Stomach (tissue), 9 donors: ENCODE measurements around the gene SHLD2. TPM values are rescaled to one million over a fixed set of nuclear protein-coding genes. Genes with fewer than 3 reads are reported as not detected.
"Not testable (repeated sequence)": the region's sequence is repeated elsewhere in the genome, so short reads cannot be mapped to it uniquely, and the experiment has no call there.

Source experiments
- DNase-seq, 2 donors: peaks; one replicate each; pipeline versions ENCODE4 v3.0.0 to v3.0.0-alpha.2; 2013 to 2019
- H3K27ac ChIP-seq, 5 donors: fragments of 200-600 bp in 4 of 5; sonication (generic) in 4 of 5; one replicate each; pipeline ENCODE4 v1.5.1; 2013 to 2019; ENCODE audit warnings: mild to moderate bottlenecking in 1 of 5, moderate library complexity in 1 of 5
- H3K27me3 ChIP-seq, 3 donors: fragments of 200-600 bp; sonication (generic); one replicate each; pipeline ENCODE4 v1.5.1; 2017 to 2019; ENCODE audit warnings: mixed run types in 1 of 3
- H3K36me3 ChIP-seq, 4 donors: fragments of 200-600 bp; sonication (generic); 1 replicate in 3 of 4; 2 replicates in 1 of 4; pipeline ENCODE4 v1.5.1; 2016 to 2019
- H3K4me1 ChIP-seq, 4 donors: fragments of 200-600 bp; sonication (generic); one replicate each; pipeline ENCODE4 v1.5.1; 2016 to 2019
- H3K4me3 ChIP-seq, 4 donors: fragments of 200-600 bp; sonication (generic) in 3 of 4; one replicate each; pipeline ENCODE4 v1.5.1; 2016 to 2019; ENCODE audit warnings: mild to moderate bottlenecking in 1 of 4
- H3K9me3 ChIP-seq, 4 donors: fragments of 200-600 bp; sonication (generic); one replicate each; pipeline ENCODE4 v1.5.1; 2016 to 2019
- EP300 ChIP-seq: sonication (generic); formaldehyde crosslinking; IDR thresholded peaks from one replicate; pipeline ENCODE4 v1.6.1; 2017; ENCODE audit warnings: antibody characterized with exemption
- POLR2A ChIP-seq, 4 donors: fragments of 450-650 bp; IDR thresholded peaks; one replicate each; pipeline ENCODE4 v1.6.1; 2016; ENCODE audit warnings: antibody characterized with exemption in 4 of 4, control low read depth in 2 of 4, mild to moderate bottlenecking in 1 of 4, moderate library complexity in 1 of 4
- POLR2AphosphoS5 ChIP-seq, 3 donors: sonication (generic); formaldehyde crosslinking; IDR thresholded peaks; one replicate each; pipeline ENCODE4 v1.6.1; 2016; ENCODE audit warnings: antibody characterized with exemption in 3 of 3
- WGBS, 5 donors: extraction: QIAGEN DNeasy Blood & Tissue Kit in 3 of 5; methylation state at CpG; one replicate each; pipeline versions ENCODE4 v1.1.5 to v1.1.7; 2013 to 2018; 5-methylcytosine and 5-hydroxymethylcytosine counted together
- intact Hi-C: fragments of 100-400 bp; cut with DNase I; formaldehyde crosslinking; loops from one replicate; pipeline ENCODE4 v1.15.1; 2023; ENCODE audit warnings: low total_unique reads
- polyA plus RNA-seq, 3 donors: library from polyadenylated mRNA; stranded (reverse); fragments of 200-250 nt; gene quantifications; one replicate each; pipeline ENCODE4 v1.2.3, GENCODE V29; 2013
- total RNA-seq, 5 donors: library from RNA; depleted of rRNA; stranded (reverse); fragments of >200 nt; gene quantifications; one replicate each; pipeline versions ENCODE4 v1.1.0 to v1.2.3, GENCODE V29; 2014 to 2016
- TF ChIP-seq, protein P1 (sequence below), 7 experiments: fragments of 450-650 bp in 4 of 7; fragments of 200-600 bp in 3 of 7; sonication (generic) in 3 of 7; IDR thresholded peaks; one replicate each; pipeline ENCODE4 v1.5.1; 2016 to 2019; ENCODE audit warnings: antibody characterized with exemption in 7 of 7, control low read depth in 2 of 7, mild to moderate bottlenecking in 1 of 7
- donor health status: healthy with polysubstance abuse.
- donor health status: Bipolar disorder and iron deficiency.
- donor health status: healthy.

Gene SHLD2
- total and polyA plus RNA-seq, 8 donors, result 11.6 to 76.2 (median 18.0) TPM

DNA sequence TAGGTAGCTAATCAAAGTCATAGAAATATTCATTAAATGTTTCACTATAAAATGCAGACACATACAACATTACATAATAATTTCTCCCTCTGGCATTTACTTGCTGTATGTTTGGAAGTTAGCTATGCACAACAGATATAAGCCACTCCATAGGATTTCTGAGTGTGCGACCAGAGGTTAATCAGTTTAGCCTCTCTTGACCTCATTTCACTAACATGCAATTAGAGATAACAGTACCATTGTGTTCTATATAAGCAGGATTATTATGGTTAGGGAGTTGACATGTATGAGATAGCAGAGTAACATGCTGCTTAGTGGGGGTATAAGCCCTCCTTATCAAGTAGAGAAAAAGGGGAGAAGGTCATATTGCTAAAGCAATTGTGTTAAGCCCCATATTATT lies 26.7 kb upstream of the SHLD2 start:
- TF ChIP-seq EP300, result no peak
- no peak for TF ChIP-seq POLR2AphosphoS5 (IDR thresholded peaks at IDR 0.05)
- no peak for TF ChIP-seq POLR2A (IDR thresholded peaks at IDR 0.05)
- TF ChIP-seq, protein P1, sequence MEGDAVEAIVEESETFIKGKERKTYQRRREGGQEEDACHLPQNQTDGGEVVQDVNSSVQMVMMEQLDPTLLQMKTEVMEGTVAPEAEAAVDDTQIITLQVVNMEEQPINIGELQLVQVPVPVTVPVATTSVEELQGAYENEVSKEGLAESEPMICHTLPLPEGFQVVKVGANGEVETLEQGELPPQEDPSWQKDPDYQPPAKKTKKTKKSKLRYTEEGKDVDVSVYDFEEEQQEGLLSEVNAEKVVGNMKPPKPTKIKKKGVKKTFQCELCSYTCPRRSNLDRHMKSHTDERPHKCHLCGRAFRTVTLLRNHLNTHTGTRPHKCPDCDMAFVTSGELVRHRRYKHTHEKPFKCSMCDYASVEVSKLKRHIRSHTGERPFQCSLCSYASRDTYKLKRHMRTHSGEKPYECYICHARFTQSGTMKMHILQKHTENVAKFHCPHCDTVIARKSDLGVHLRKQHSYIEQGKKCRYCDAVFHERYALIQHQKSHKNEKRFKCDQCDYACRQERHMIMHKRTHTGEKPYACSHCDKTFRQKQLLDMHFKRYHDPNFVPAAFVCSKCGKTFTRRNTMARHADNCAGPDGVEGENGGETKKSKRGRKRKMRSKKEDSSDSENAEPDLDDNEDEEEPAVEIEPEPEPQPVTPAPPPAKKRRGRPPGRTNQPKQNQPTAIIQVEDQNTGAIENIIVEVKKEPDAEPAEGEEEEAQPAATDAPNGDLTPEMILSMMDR (IDR thresholded peaks at IDR 0.05), result no peak
- Histone ChIP-seq H3K27ac (no peak overlapping the region), H3K36me3 (peaks cover 40 to 96% (median 93%) of the 10 kb centered on the region in 4 donors), H3K4me3 (no peak overlapping the region), H3K9me3 (no peaks in the 10 kb centered on the region), H3K4me1 (no peaks in the 10 kb centered on the region), H3K27me3 (no peaks in the 10 kb centered on the region)
- intact Hi-C loops, result no loop called here
- no peak for DNase-seq
- 36 to 56% (median 52%) methylated on average over 1 of the region's 1 CpG for WGBS, 5 donors

DNA sequence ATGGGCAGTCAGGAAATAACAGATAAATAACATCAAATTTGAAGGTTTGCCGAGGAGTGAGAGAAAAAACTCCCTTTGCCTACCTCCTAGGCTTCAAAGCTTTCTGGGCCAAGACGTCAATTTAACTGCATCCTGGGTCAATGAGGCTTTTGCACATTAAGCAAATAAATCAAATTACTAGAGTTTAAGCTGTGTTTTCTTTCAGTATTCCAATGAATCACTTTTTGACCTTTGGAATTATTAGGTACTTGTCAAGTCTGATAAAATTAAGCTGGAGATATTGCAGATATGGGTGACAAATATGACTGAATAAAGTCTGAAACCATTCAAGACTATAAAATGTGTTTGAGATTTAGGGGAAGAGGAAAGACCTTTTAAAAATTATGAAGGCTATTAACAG lies 22.6 kb upstream of the SHLD2 start:
- Histone ChIP-seq H3K4me3 (no peak overlapping the region), H3K36me3 (peaks cover 17 to 82% (median 74%) of the 10 kb centered on the region in 4 donors), H3K9me3 (no peaks in the 10 kb centered on the region), H3K27me3 (no peaks in the 10 kb centered on the region), H3K4me1 (no peaks in the 10 kb centered on the region), H3K27ac (no peak overlapping the region)
- DNase-seq, result no peak
- TF ChIP-seq POLR2A (IDR thresholded peaks at IDR 0.05) (no peak), POLR2AphosphoS5 (IDR thresholded peaks at IDR 0.05) (no peak), EP300 (no peak)
- TF ChIP-seq, protein P1 (IDR thresholded peaks at IDR 0.05), result no peak
- WGBS, 5 donors, result 44 to 71% (median 55%) methylated on average over 2 of the region's 2 CpGs
- intact Hi-C loops, result no loop called here

GRCh38 chr10:87076421-87076820 lies 18.6 kb upstream of the SHLD2 start:
- H3K27me3 ChIP-seq, H3K4me1 ChIP-seq, intact Hi-C loops, H3K4me3 ChIP-seq, H3K9me3 ChIP-seq, H3K27ac ChIP-seq, DNase-seq: not testable (repeated sequence)
- 63 to 87% (median 83%) methylated on average over 2 of the region's 2 CpGs for WGBS, 5 donors
- peaks cover 7 to 45% (median 41%) of the 10 kb centered on the region in 4 donors for H3K36me3 ChIP-seq

DNA sequence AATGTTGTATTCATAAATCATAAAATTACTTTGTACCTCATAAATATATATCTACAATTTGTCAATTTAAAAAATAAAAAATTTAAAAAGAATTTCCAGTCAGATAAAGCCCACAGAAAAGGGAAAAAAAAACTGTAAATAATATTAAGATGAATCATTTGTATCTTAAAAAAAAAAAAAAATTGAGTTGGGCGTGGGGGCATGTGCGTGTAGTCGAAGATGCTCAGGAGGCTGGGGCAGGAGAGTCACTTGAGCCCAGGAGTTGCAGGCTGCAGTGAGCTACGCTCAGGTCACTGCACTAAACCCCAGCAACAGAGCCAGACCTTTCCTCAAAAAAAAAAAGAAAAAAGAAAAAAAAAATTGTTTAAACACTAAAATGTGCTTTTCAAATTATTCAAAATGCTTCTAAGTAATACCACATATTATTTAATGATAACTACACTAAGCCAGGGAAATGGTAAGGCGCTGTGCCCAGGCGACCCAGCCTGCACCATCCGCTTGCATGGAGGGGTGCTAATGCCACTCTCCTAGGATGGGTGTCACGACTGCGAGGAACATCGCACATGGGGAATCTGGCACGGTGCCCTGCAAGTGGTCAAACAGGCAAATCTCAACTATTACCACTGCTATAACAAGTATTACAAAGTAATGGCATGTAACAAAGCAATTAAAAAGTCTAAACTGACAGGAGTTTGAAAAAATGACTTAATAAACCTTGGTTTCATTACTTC lies 15.7 kb upstream of the SHLD2 start:
- intact Hi-C loops, result no loop called here
- WGBS, 5 donors, result 77 to 86% (median 83%) methylated on average over 11 of the region's 11 CpGs
- no peak overlapping the region for H3K4me3 ChIP-seq

DNA sequence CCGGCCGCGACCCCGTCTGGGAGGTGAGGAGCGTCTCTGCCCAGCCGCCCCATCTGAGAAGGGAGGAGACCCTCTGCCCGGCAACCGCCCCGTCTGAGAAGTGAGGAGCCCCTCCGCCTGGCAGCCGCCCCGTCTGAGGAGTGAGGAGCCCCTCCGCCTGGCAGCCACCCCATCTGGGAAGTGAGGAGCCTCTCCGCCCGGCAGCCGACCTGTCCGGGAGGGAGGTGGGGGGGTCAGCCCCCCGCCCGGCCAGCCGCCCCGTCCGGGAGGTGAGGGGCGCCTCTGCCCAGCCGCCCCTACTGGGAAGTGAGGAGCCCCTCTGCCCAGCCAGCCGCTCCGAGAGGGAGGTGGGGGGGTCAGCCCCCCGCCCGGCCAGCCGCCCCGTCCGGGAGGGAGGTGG lies 14.4 kb upstream of the SHLD2 start:
- H3K27me3 ChIP-seq, DNase-seq, H3K4me3 ChIP-seq, intact Hi-C loops, H3K36me3 ChIP-seq, H3K9me3 ChIP-seq: not testable (repeated sequence)
- Histone ChIP-seq H3K27ac (peak overlapping the region in 1 of 5 donors; percentile 46), H3K4me1 (peaks cover 14 to 40% (median 27%) of the 10 kb centered on the region in 4 donors)
- 97 to 100% (median 98%) methylated on average over 1 to 26 of the region's 31 CpGs; no CpG with 5 or more reads in 1 of the 5 donors for WGBS, 5 donors

More for the DNA sequence above, 15.7 kb upstream of the SHLD2 start:
- Histone ChIP-seq H3K36me3 (peaks cover 0 to 16% (median 12%) of the 10 kb centered on the region in 4 donors), H3K27me3 (no peaks in the 10 kb centered on the region), H3K27ac (no peak overlapping the region), H3K9me3 (no peaks in the 10 kb centered on the region), H3K4me1 (peaks cover 10 to 31% (median 20%) of the 10 kb centered on the region in 4 donors)
- TF ChIP-seq, protein P1 (IDR thresholded peaks at IDR 0.05), result no peak
- TF ChIP-seq EP300, result no peak
- TF ChIP-seq POLR2A (IDR thresholded peaks at IDR 0.05), result no peak
- TF ChIP-seq POLR2AphosphoS5 (IDR thresholded peaks at IDR 0.05), result no peak
- DNase-seq, result no peak

DNA sequence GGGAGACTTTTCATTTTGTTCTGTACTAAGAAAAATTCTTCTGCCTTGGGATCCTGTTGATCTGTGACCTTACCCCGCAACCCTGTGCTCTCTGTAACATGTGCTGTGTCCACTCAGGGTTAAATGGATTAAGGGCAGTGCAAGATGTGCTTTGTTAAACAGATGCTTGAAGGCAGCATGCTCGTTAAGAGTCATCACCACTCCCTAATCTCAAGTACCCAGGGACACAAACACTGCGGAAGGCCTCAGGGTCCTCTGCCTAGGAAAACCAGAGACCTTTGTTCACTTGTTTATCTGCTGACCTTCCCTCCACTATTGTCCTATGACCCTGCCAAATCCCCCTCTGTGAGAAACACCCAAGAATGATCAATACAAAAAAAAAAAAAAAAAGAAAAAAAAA lies 13.4 kb upstream of the SHLD2 start:
- H3K4me3 ChIP-seq, H3K9me3 ChIP-seq, H3K36me3 ChIP-seq, intact Hi-C loops, DNase-seq, H3K27me3 ChIP-seq: not testable (repeated sequence)
- peaks cover 14 to 40% (median 27%) of the 10 kb centered on the region in 4 donors for H3K4me1 ChIP-seq
- 51 to 90% (median 82%) methylated on average over 1 to 3 of the region's 3 CpGs for WGBS, 5 donors
- H3K27ac ChIP-seq, result peak overlapping the region in 3 of 5 donors; percentile 72 to 75 (median 72)
